ENCODE results near the gene MTMR11. TPM values are rescaled to one million over a fixed set of nuclear protein-coding genes. Genes with fewer than 3 reads are reported as not detected.

Gene MTMR11
- total and polyA plus RNA-seq, 2 of the 13 experiments (the other 11 are each of a cell fraction or from before 2014, with no cell fraction given), result 0.49 to 2.8 TPM

DNA sequence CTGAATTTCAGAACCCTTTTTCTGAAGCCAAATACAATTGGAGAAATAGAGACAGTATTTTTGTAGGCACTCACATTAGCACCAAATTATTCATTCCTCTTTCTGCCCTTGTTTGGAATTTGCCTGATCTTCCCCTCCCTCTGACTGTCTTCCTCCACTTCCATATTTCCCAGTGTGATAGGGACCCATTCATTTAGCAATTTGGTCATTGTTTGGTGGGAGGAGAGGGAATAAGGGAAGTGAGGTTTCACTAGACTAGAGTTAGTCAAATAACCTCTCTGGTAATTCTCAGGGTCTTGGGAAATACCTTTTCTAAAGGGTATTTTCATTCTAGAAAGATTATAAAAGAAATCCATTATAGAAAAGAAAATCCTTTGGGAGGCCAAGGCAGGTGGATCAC, 31.0 kb upstream of the MTMR11 start:
- CTCF ChIA-PET (ENCODE audit: low intra/inter-chr PET ratio, low total read pairs), result no interaction called here
- no peaks in the 10 kb centered on the region for H3K9me3 ChIP-seq (ENCODE audit: low read length)
- no TSS peak for BruUV-seq (replicated peaks)
- peaks cover 22 to 61% of the 10 kb centered on the region in 2 experiments for H3K36me3 ChIP-seq (replicated peaks in 1 of 2; ENCODE audit: control insufficient read depth in 1 of 2, insufficient read depth in 2 of 2, low read length in 2 of 2)
- ATAC-seq, result no peak
- H3K4me2 ChIP-seq (ENCODE audit: low read depth, low read length), result no peak overlapping the region
- FAIRE-seq, result no peak
- in situ Hi-C loops (cut with HindIII; ENCODE audit: extremely low pct_ligation_motif_present, low pct_unique_long_range_greater_than_20kb), result loop anchor here (10.0 kb wide), 1 partner anchor 227 kb away; no protein-coding TSS in a partner anchor
- TF ChIP-seq USF2 (IDR thresholded peaks at IDR 0.05; ENCODE audit: low read depth, low read length) (no peak), USF2 (CRISPR knock-in tag; IDR thresholded peaks at IDR 0.05; ENCODE audit: borderline replicate concordance) (no peak), SNAI1 (CRISPR knock-in tag; IDR thresholded peaks at IDR 0.05; ENCODE audit: borderline replicate concordance) (no peak), NBN (conservative IDR thresholded peaks at IDR 0.05) (no peak)
- no peaks in the 10 kb centered on the region for H3K27me3 ChIP-seq (ENCODE audit: control insufficient read depth in 1 of 2, insufficient read depth in 2 of 2, low read length in 2 of 2)
- H2AFZ ChIP-seq (ENCODE audit: low read length), result no peak overlapping the region
- no peaks in the 10 kb centered on the region for H3K79me2 ChIP-seq (ENCODE audit: insufficient read depth, low read length)
- POLR2A ChIA-PET, result no interaction called here
- DNase-seq (ENCODE audit: low spot score), result no peak
- H3K27ac ChIP-seq (ENCODE audit: extremely low read length, insufficient read depth, low read length), result no peak overlapping the region
- H3K4me3 ChIP-seq (replicated peaks in 1 of 3; ENCODE audit: insufficient read depth in 1 of 3, low read depth in 2 of 3, low read length in 3 of 3), result no peak overlapping the region
- no peak overlapping the region for H3K9ac ChIP-seq (ENCODE audit: insufficient read depth, low read depth, low read length)
- intact Hi-C loops (cut with micrococcal nuclease; ENCODE audit: unreplicated experiment), result loop anchor here (10.0 kb wide), 1 partner anchor 197 kb away; no protein-coding TSS in a partner anchor
- no peaks in the 10 kb centered on the region for H4K20me1 ChIP-seq (ENCODE audit: insufficient read depth, low read length)
- H3K4me1 ChIP-seq (ENCODE audit: insufficient read depth, low read length), result peaks cover 11% of the 10 kb centered on the region

DNA sequence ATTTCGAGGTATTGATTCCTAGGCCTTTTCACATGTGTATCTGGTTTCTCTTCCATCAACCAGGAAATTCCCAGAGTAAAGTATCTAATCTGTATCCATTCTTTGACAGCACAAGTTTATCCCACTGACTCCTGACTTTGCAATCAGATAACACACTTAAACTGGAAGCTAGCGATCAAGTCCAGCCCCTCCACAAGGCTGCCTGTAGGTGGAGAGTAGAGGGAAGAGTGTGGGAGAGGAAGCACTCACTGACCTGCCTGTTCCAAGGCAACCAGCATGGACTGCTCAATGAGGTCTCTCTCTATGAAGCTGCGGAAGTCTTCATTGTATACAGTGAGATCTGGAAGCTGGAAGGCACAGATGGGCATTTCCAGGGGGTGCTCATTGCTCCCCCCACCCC, 30.4 kb upstream of the MTMR11 start:
- Histone ChIP-seq H3K4me2 (ENCODE audit: low read depth, low read length) (no peak overlapping the region), H3K27me3 (ENCODE audit: control insufficient read depth in 1 of 2, insufficient read depth in 2 of 2, low read length in 2 of 2) (no peaks in the 10 kb centered on the region), H2AFZ (ENCODE audit: low read length) (no peak overlapping the region), H4K20me1 (ENCODE audit: insufficient read depth, low read length) (no peaks in the 10 kb centered on the region), H3K9ac (ENCODE audit: insufficient read depth, low read depth, low read length) (no peak overlapping the region), H3K79me2 (ENCODE audit: insufficient read depth, low read length) (no peaks in the 10 kb centered on the region), H3K9me3 (ENCODE audit: low read length) (no peaks in the 10 kb centered on the region), H3K4me3 (replicated peaks in 1 of 3; ENCODE audit: insufficient read depth in 1 of 3, low read depth in 2 of 3, low read length in 3 of 3) (no peak overlapping the region), H3K4me1 (ENCODE audit: insufficient read depth, low read length) (peaks cover 11% of the 10 kb centered on the region), H3K27ac (ENCODE audit: extremely low read length, insufficient read depth, low read length) (no peak overlapping the region), H3K36me3 (replicated peaks in 1 of 2; ENCODE audit: control insufficient read depth in 1 of 2, insufficient read depth in 2 of 2, low read length in 2 of 2) (peaks cover 19 to 61% of the 10 kb centered on the region in 2 experiments)
- FAIRE-seq (no peak), ATAC-seq (peak; percentile 39; the same call in 1 of the 3 replicates), DNase-seq (ENCODE audit: low spot score) (no peak)
- ChIA-PET CTCF (ENCODE audit: low intra/inter-chr PET ratio, low total read pairs) (no interaction called here), POLR2A (no interaction called here)
- no peak for TF ChIP-seq MYC (CRISPR knock-in tag; IDR thresholded peaks at IDR 0.05; ENCODE audit: borderline replicate concordance)
- 94% methylated on average over 3 of the region's 3 CpGs for WGBS (ENCODE audit: low lambda C conversion rate)
- in situ Hi-C loops (cut with HindIII; ENCODE audit: extremely low pct_ligation_motif_present, low pct_unique_long_range_greater_than_20kb), result loop anchor here (10.0 kb wide), 1 partner anchor 228 kb away; no protein-coding TSS in a partner anchor
- intact Hi-C loops (cut with micrococcal nuclease; ENCODE audit: unreplicated experiment), result loop anchor here (10.0 kb wide), 1 partner anchor 198 kb away; no protein-coding TSS in a partner anchor
- BruUV-seq (replicated peaks), result no TSS peak
